Mesendoderm (in vitro differentiated cells): ENCODE data around the gene CNKSR2.
A peak's percentile ranks its signal among the peaks of the same experiment; 100 is the strongest.

Experiments
- DNase-seq: peaks from one replicate; pipeline ENCODE4 v3.0.0; 2013
- H2AK5ac ChIP-seq: 2 replicates; pipeline ENCODE4 v1.6.1; 2013; ENCODE audit warnings: low read length, inconsistent platforms
- H2BK120ac ChIP-seq: 2 replicates; pipeline ENCODE4 v1.6.1; 2013; ENCODE audit warnings: low read depth, mild to moderate bottlenecking, low read length, moderate library complexity, mixed read lengths
- H2BK15ac ChIP-seq: replicated peaks from 2 replicates; pipeline ENCODE4 v1.6.1; 2013; ENCODE audit warnings: low read depth, mild to moderate bottlenecking, moderate library complexity
- H2BK5ac ChIP-seq: 2 replicates; pipeline ENCODE4 v1.6.1; 2013; ENCODE audit warnings: low read length, inconsistent platforms
- H3K18ac ChIP-seq: 2 replicates; pipeline ENCODE4 v1.6.1; 2013; ENCODE audit warnings: mild to moderate bottlenecking, low read length, mixed read lengths
- H3K23ac ChIP-seq: one replicate; pipeline ENCODE4 v1.6.1; 2013; ENCODE audit warnings: low read length
- H3K27ac ChIP-seq: 2 replicates; pipeline ENCODE4 v1.5.1; 2013; ENCODE audit warnings: low read depth, mild to moderate bottlenecking, inconsistent platforms, low read length, moderate library complexity
- H3K27me3 ChIP-seq: 2 replicates; pipeline ENCODE4 v1.6.1; 2013; ENCODE audit warnings: low read length, control low read depth, mild to moderate bottlenecking, inconsistent platforms; ENCODE audit not compliant: insufficient read depth, poor library complexity
- H3K36me3 ChIP-seq: 2 replicates; pipeline ENCODE4 v1.6.1; 2013; ENCODE audit warnings: low read length, inconsistent platforms; ENCODE audit not compliant: control insufficient read depth, insufficient read depth
- H3K4ac ChIP-seq: one replicate; pipeline ENCODE4 v1.6.1; 2013; ENCODE audit warnings: low read depth, mild to moderate bottlenecking, low read length, moderate library complexity
- H3K4me1 ChIP-seq: 2 replicates; pipeline ENCODE4 v1.6.1; 2013; ENCODE audit warnings: low read depth, low read length, inconsistent platforms; ENCODE audit not compliant: control insufficient read depth
- H3K4me2 ChIP-seq: 2 replicates; pipeline ENCODE4 v1.6.1; 2013; ENCODE audit warnings: low read length
- H3K4me3 ChIP-seq: 2 replicates; pipeline ENCODE4 v1.5.1; 2013; ENCODE audit warnings: mild to moderate bottlenecking, low read length
- H3K56ac ChIP-seq: one replicate; pipeline ENCODE4 v1.6.1; 2013; ENCODE audit warnings: low read length
- H3K79me1 ChIP-seq: 2 replicates; pipeline ENCODE4 v1.6.1; 2013; ENCODE audit warnings: low read length, inconsistent platforms
- H3K79me2 ChIP-seq: 2 replicates; pipeline ENCODE4 v1.6.1; 2013; ENCODE audit warnings: mild to moderate bottlenecking, low read length; ENCODE audit not compliant: control insufficient read depth, insufficient read depth
- H3K9ac ChIP-seq: 2 replicates; pipeline ENCODE4 v1.6.1; 2013; ENCODE audit warnings: low read length, inconsistent platforms
- H4K5ac ChIP-seq: one replicate; pipeline ENCODE4 v1.6.1; 2013; ENCODE audit warnings: low read length
- H4K8ac ChIP-seq: one replicate; pipeline ENCODE4 v1.6.1; 2013; ENCODE audit warnings: low read depth, mild to moderate bottlenecking, control low read depth, low read length, moderate library complexity
- WGBS: extraction: QIAGEN DNeasy Blood & Tissue Kit; methylation state at CpG from one replicate; pipeline ENCODE4 v1.1.7; 2013; ENCODE audit warnings: low lambda C conversion rate, missing lambda C conversion rate; ENCODE audit not compliant: insufficient coverage; ENCODE audit errors: extremely low coverage; 5-methylcytosine and 5-hydroxymethylcytosine counted together

Gene CNKSR2

DNA sequence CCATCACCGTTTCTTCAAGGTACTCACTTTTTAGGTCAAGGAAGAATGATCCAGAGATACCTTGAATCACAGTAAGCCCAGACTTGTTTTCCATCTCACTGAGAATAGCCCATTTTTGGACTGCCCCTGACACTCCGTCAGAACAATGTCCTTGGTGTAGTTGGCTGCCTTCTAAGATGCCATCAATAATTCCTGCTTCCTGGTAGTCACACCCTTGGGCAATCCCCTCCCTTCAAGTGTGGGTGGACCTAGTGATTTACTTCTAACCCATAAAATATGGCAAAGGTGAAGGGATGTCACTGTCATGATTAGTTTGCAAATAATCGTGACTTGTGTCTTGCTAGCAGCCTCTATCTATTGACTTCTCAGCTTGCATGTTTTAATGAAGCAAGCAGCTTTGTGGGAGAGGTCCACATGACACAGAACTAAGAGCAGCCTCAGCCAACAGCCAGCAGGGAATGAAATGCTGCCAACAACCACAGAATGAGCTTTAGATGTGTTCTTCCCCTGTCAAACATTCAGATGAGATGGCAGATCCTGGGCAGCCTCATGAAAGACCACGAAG is 303.9 kb downstream of the CNKSR2 start:
- no peak overlapping the region for H3K4me3 ChIP-seq
- H3K23ac ChIP-seq, result no peak overlapping the region
- no peak overlapping the region for H3K56ac ChIP-seq
- no peak overlapping the region for H4K5ac ChIP-seq
- no peaks in the 10 kb centered on the region for H3K36me3 ChIP-seq
- WGBS, result no CpG with 5 or more reads among the region's 4 CpGs
- no peaks in the 10 kb centered on the region for H3K27me3 ChIP-seq
- H3K79me2 ChIP-seq, result no peaks in the 10 kb centered on the region
- H3K79me1 ChIP-seq, result no peaks in the 10 kb centered on the region
- H3K4ac ChIP-seq, result no peak overlapping the region
- no peak overlapping the region for H2AK5ac ChIP-seq
- H3K27ac ChIP-seq, result no peak overlapping the region
- DNase-seq, result no peak
- H4K8ac ChIP-seq, result no peak overlapping the region
- H2BK15ac ChIP-seq, result no peak overlapping the region
- no peak overlapping the region for H3K9ac ChIP-seq
- no peaks in the 10 kb centered on the region for H3K4me1 ChIP-seq
- no peak overlapping the region for H3K18ac ChIP-seq
- H3K4me2 ChIP-seq, result no peak overlapping the region
- no peak overlapping the region for H2BK120ac ChIP-seq
- H2BK5ac ChIP-seq, result no peak overlapping the region

GRCh38 chrX:21683941-21684340 is 309.7 kb downstream of the CNKSR2 start:
- Histone ChIP-seq H3K79me2 (no peaks in the 10 kb centered on the region), H3K9ac (no peak overlapping the region), H4K5ac (no peak overlapping the region), H3K4me2 (no peak overlapping the region), H3K27ac (no peak overlapping the region), H3K27me3 (no peaks in the 10 kb centered on the region), H2BK15ac (no peak overlapping the region), H3K18ac (no peak overlapping the region), H3K23ac (no peak overlapping the region), H3K36me3 (no peaks in the 10 kb centered on the region), H3K56ac (no peak overlapping the region), H3K4me3 (no peak overlapping the region), H4K8ac (no peak overlapping the region), H3K79me1 (no peaks in the 10 kb centered on the region), H2AK5ac (no peak overlapping the region), H2BK5ac (no peak overlapping the region), H3K4me1 (no peaks in the 10 kb centered on the region), H3K4ac (no peak overlapping the region), H2BK120ac (no peak overlapping the region)
- no peak for DNase-seq
- no CpG with 5 or more reads among the region's 1 CpG for WGBS

DNA sequence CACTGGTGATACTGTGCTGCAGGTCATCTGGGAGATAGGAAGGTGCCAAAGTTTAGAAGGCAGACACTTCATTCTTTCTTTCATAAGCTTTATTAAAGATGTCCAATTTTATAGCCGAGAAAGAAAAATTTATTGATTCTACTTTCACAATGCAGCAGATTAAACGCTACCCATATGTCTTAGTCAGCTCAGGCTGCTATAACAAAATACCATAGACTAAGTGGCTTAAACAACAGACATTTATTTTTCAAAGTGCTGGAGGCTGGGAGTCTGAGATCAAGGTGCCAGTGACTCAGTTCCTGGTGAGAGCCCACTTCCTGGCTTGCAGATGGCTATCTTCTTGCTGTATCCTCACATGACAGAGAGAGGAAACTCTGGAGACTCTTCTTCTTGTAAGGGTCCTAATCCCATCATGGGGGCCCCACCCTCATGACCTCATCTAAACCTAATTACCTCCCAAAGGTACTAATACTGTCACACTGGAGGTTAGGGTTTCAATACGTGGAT is 317.3 kb downstream of the CNKSR2 start:
- H2BK15ac ChIP-seq, result no peak overlapping the region
- no peak overlapping the region for H3K23ac ChIP-seq
- no peaks in the 10 kb centered on the region for H3K79me2 ChIP-seq
- no peak overlapping the region for H3K4ac ChIP-seq
- whole genome bisulfite sequencing, result no CpG with 5 or more reads among the region's 3 CpGs
- no peaks in the 10 kb centered on the region for H3K36me3 ChIP-seq
- H3K56ac ChIP-seq, result no peak overlapping the region
- no peak overlapping the region for H3K9ac ChIP-seq
- H3K27me3 ChIP-seq, result no peaks in the 10 kb centered on the region
- H3K4me2 ChIP-seq, result no peak overlapping the region
- no peaks in the 10 kb centered on the region for H3K4me1 ChIP-seq
- H3K27ac ChIP-seq, result no peak overlapping the region
- H2AK5ac ChIP-seq, result no peak overlapping the region
- peak; percentile 10 for DNase-seq
- no peaks in the 10 kb centered on the region for H3K79me1 ChIP-seq
- no peak overlapping the region for H4K5ac ChIP-seq
- H3K4me3 ChIP-seq, result no peak overlapping the region
- no peak overlapping the region for H3K18ac ChIP-seq
- H2BK120ac ChIP-seq, result no peak overlapping the region
- no peak overlapping the region for H2BK5ac ChIP-seq
- H4K8ac ChIP-seq, result no peak overlapping the region

- Histone ChIP-seq H3K36me3 (no peaks in the 10 kb centered on the region), H3K79me2 (no peaks in the 10 kb centered on the region), H2BK5ac (no peak overlapping the region), H3K9ac (no peak overlapping the region), H3K4me1 (no peaks in the 10 kb centered on the region), H3K27ac (no peak overlapping the region), H2AK5ac (no peak overlapping the region), H4K5ac (no peak overlapping the region), H2BK120ac (no peak overlapping the region), H3K4ac (no peak overlapping the region), H3K4me2 (no peak overlapping the region), H3K79me1 (no peaks in the 10 kb centered on the region), H3K27me3 (no peaks in the 10 kb centered on the region), H2BK15ac (no peak overlapping the region), H3K56ac (no peak overlapping the region), H3K4me3 (no peak overlapping the region), H3K18ac (no peak overlapping the region), H3K23ac (no peak overlapping the region), H4K8ac (no peak overlapping the region)
- no peak for DNase-seq
- WGBS, result no CpG with 5 or more reads among the region's 4 CpGs
These were observed 324.1 kb downstream of the CNKSR2 start for GRCh38 chrX:21698272-21698671.

DNA sequence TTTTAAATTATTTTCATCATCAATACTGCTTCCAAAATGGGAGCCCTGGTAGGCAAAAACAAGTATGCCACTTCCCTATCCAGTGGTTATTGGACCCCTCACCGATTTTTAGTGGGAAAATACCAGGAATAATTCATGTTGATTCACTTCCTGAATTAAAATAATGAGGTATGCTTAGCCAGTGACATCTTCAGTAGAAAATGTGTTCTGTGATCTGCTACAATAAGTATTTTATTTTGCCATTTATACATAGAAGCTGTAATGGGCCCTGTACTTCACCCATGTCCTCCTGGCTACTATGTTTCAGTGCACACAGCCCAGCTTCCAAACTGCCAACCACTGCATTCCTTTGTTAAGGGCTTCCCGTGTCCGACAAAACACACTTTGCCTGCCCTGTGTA is 324.9 kb downstream of the CNKSR2 start:
- Histone ChIP-seq H2AK5ac (no peak overlapping the region), H4K5ac (no peak overlapping the region), H3K23ac (no peak overlapping the region), H3K36me3 (no peaks in the 10 kb centered on the region), H3K4ac (no peak overlapping the region), H3K4me3 (no peak overlapping the region), H4K8ac (no peak overlapping the region), H3K79me1 (no peaks in the 10 kb centered on the region), H2BK15ac (no peak overlapping the region), H3K4me2 (no peak overlapping the region), H2BK5ac (no peak overlapping the region), H3K9ac (no peak overlapping the region), H2BK120ac (no peak overlapping the region), H3K4me1 (no peaks in the 10 kb centered on the region), H3K79me2 (no peaks in the 10 kb centered on the region), H3K27me3 (no peaks in the 10 kb centered on the region), H3K18ac (no peak overlapping the region), H3K56ac (no peak overlapping the region), H3K27ac (no peak overlapping the region)
- no CpG with 5 or more reads among the region's 3 CpGs for WGBS
- DNase-seq, result no peak

DNA sequence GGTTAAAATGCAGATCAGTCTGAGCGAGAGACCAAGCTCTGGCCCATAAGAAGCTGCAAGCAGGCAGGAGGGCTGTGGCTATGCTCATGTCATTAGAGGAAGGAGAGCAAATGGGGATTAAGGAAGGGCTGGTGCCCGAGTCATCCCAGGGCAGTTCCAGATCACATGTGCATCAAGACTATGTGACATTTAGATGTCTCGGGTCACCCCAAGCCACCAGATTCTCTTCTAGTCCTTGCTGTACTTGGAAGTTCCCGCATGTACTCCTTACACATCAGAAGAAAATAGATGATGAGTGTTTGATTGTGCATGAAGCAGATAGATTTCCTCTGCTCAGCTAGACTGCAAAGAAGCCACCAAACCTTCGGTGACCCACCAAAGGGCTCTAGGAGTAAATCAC is 326.1 kb downstream of the CNKSR2 start:
- Histone ChIP-seq H3K4me1 (no peaks in the 10 kb centered on the region), H3K4ac (no peak overlapping the region), H3K79me1 (no peaks in the 10 kb centered on the region), H2BK5ac (no peak overlapping the region), H3K36me3 (no peaks in the 10 kb centered on the region), H3K79me2 (no peaks in the 10 kb centered on the region), H3K27ac (no peak overlapping the region), H3K4me3 (no peak overlapping the region), H4K8ac (no peak overlapping the region), H4K5ac (no peak overlapping the region), H3K23ac (no peak overlapping the region), H2BK120ac (no peak overlapping the region), H3K4me2 (no peak overlapping the region), H3K9ac (no peak overlapping the region), H2AK5ac (no peak overlapping the region), H2BK15ac (no peak overlapping the region), H3K18ac (no peak overlapping the region), H3K27me3 (no peaks in the 10 kb centered on the region), H3K56ac (no peak overlapping the region)
- DNase-seq, result no peak
- no CpG with 5 or more reads among the region's 5 CpGs for WGBS
